ENCODE data around the gene GSN.
A peak's percentile ranks its signal among the peaks of the same experiment; 100 is the strongest.

DNA sequence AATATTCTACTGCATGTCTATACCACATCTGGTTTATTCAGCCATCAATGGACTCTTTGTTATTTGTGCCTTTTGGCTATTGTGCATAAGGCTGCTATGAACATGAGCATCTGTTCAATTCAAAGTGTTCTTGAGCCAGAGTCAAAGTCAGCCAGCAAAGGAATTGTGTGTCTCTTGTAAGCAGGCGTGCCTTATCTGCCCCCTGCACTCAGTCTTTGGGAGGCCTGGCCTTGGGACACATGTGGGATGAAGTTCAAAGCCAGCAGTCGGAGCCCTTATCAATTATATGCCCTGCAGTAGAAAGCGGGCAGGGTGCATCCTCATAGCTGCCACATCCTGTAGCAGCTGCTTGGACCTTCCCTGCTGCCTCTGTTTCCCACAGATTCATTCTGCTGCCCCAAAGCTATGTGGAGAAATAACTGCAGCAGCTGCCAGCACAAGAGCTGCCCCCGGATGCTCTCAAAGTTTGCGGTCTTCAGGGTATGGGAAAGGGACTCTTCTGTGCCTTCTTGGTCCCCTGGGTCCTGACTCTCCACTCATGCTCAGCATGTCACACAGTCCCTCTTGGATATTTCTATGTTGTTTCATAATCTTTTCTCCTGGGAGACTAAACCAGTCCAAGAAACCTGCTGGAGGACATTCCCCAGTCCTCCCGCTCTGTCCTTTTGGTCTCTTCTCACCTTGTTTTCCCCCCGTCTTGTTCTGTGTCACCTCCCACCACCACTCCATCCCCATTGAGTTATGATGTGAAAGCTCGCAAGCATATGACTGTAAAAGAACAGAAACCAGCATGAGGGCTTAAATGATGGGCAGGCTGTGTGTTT lies 66.2 kb downstream of the GSN start:
- TF ChIP-seq, protein P1, sequence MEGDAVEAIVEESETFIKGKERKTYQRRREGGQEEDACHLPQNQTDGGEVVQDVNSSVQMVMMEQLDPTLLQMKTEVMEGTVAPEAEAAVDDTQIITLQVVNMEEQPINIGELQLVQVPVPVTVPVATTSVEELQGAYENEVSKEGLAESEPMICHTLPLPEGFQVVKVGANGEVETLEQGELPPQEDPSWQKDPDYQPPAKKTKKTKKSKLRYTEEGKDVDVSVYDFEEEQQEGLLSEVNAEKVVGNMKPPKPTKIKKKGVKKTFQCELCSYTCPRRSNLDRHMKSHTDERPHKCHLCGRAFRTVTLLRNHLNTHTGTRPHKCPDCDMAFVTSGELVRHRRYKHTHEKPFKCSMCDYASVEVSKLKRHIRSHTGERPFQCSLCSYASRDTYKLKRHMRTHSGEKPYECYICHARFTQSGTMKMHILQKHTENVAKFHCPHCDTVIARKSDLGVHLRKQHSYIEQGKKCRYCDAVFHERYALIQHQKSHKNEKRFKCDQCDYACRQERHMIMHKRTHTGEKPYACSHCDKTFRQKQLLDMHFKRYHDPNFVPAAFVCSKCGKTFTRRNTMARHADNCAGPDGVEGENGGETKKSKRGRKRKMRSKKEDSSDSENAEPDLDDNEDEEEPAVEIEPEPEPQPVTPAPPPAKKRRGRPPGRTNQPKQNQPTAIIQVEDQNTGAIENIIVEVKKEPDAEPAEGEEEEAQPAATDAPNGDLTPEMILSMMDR (IDR thresholded peaks at IDR 0.05) = no peak
- TF ChIP-seq POLR2AphosphoS5 (IDR thresholded peaks at IDR 0.05) = peak in 2 of 3 donors; percentile 8 to 39
- no peak for TF ChIP-seq POLR2A (IDR thresholded peaks at IDR 0.05)

All from breast epithelium (tissue), 3 donors.